Gastrocnemius medialis (tissue), 4 donors: ENCODE measurements around the gene TMEM14A. TPM values are rescaled to one million over a fixed set of nuclear protein-coding genes. Genes with fewer than 3 reads are reported as not detected.
A peak's percentile ranks its signal among the peaks of the same experiment; 100 is the strongest.

Experiments used
- ATAC-seq, 2 donors: fragments of 150-250 bp; one replicate each; pipeline ENCODE4 v1.9.1; 2016
- DNase-seq, 2 donors: peaks; one replicate each; pipeline ENCODE4 v3.0.0-alpha.2; 2019
- H3K27ac ChIP-seq, 4 donors: fragments of 200-600 bp; sonication (generic); 1 replicate in 1 of 4; 2 replicates in 3 of 4; pipeline ENCODE4 v1.5.1; 2016 to 2018; ENCODE audit warnings: mild to moderate bottlenecking in 2 of 4, moderate library complexity in 1 of 4
- H3K27me3 ChIP-seq, 3 donors: fragments of 200-600 bp; sonication (generic) in 2 of 3; 1 replicate in 1 of 3; 2 replicates in 2 of 3; pipeline versions ENCODE4 v1.5.1 to v1.6.0; 2016 to 2019; ENCODE audit warnings: mild to moderate bottlenecking in 1 of 3, moderate library complexity in 1 of 3
- H3K36me3 ChIP-seq, 2 donors: fragments of 200-600 bp; sonication (generic) in 1 of 2; one replicate each; pipeline ENCODE4 v1.5.1; 2017 to 2018
- H3K4me1 ChIP-seq, 2 donors: fragments of 200-600 bp; sonication (generic) in 1 of 2; one replicate each; pipeline ENCODE4 v1.5.1; 2016 to 2017; ENCODE audit warnings: mild to moderate bottlenecking in 2 of 2
- H3K4me3 ChIP-seq, 4 donors: fragments of 200-600 bp; sonication (generic) in 3 of 4; 1 replicate in 1 of 4; 2 replicates in 3 of 4; pipeline ENCODE4 v1.5.1; 2016 to 2019; ENCODE audit warnings: mild to moderate bottlenecking in 2 of 4
- H3K9me3 ChIP-seq, 3 donors: fragments of 200-600 bp; sonication (generic) in 2 of 3; 1 replicate in 1 of 3; 2 replicates in 2 of 3; pipeline ENCODE4 v1.5.1; 2016 to 2019
- POLR2A ChIP-seq, 2 donors: fragments of 450-650 bp; IDR thresholded peaks; one replicate each; pipeline ENCODE4 v1.6.1; 2017; ENCODE audit warnings: antibody characterized with exemption in 2 of 2, mild to moderate bottlenecking in 2 of 2, moderate library complexity in 2 of 2
- in situ Hi-C, 4 donors: fragments of 200-750 bp; cut with MboI; loops; one replicate each; pipeline versions ENCODE4 v1.15.0 to v1.8.0; 2017; ENCODE audit warnings: low sequenced_read_pairs in 4 of 4
- intact Hi-C: fragments of 100-400 bp; cut with DNase I; formaldehyde crosslinking; loops from one replicate; pipeline ENCODE4 v1.15.1; 2023; ENCODE audit warnings: low total_unique reads
- total RNA-seq, 4 donors: library from RNA; depleted of rRNA; stranded (reverse); fragments of >200 nt; gene quantifications; one replicate each; pipeline versions ENCODE4 v1.1.0 to v1.2.3, GENCODE V29; 2016
- TF ChIP-seq, protein P1 (sequence below), 5 experiments: fragments of 450-650 bp in 3 of 5; fragments of 200-600 bp in 2 of 5; sonication (generic) in 2 of 5; IDR thresholded peaks in 4 of 5; conservative IDR thresholded peaks in 1 of 5; 1 replicate in 4 of 5; 2 replicates in 1 of 5; pipeline ENCODE4 v1.5.1; 2016 to 2019; ENCODE audit warnings: antibody characterized with exemption in 5 of 5, mild to moderate bottlenecking in 3 of 5, moderate library complexity in 3 of 5

The TMEM14A gene
- total RNA-seq, 4 donors from 2014 or later: 0.75 to 1.8 (median 1.4) TPM; not detected in 1

DNA sequence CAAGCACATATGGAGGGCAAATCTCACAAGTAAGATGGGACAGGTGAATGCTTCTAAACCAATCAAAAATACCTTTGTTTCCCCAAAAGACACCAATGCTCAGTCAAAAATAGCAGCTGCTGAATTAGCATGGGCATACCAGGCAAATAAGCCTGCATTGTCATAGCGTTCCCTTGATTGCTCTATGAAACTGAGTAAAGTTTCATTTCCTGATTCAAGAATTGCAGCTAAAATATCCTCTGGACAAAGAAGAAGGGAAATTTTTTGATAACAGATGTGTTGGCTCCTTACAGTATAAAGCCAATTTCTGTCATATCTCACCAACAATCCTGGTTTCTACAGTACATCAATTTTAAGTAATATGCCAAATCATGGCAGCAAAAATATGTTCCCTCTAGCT lies 3.3 kb upstream of the TMEM14A start:
- intact Hi-C loops (no loop called here), in situ Hi-C loops (loop anchor here in 3 of 4 donors (5.0 to 25.0 kb wide), 3 partner anchors 63 to 380 kb away; partner anchors contain the start of gene MCM3 (in 3 of the 3))
- TF ChIP-seq, protein P1, sequence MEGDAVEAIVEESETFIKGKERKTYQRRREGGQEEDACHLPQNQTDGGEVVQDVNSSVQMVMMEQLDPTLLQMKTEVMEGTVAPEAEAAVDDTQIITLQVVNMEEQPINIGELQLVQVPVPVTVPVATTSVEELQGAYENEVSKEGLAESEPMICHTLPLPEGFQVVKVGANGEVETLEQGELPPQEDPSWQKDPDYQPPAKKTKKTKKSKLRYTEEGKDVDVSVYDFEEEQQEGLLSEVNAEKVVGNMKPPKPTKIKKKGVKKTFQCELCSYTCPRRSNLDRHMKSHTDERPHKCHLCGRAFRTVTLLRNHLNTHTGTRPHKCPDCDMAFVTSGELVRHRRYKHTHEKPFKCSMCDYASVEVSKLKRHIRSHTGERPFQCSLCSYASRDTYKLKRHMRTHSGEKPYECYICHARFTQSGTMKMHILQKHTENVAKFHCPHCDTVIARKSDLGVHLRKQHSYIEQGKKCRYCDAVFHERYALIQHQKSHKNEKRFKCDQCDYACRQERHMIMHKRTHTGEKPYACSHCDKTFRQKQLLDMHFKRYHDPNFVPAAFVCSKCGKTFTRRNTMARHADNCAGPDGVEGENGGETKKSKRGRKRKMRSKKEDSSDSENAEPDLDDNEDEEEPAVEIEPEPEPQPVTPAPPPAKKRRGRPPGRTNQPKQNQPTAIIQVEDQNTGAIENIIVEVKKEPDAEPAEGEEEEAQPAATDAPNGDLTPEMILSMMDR (IDR thresholded peaks at IDR 0.05 in 4 of 5, conservative IDR thresholded peaks at IDR 0.05 in 1 of 5): no peak
- TF ChIP-seq POLR2A (IDR thresholded peaks at IDR 0.05): no peak
- no peak for ATAC-seq
- Histone ChIP-seq H3K9me3 (no peaks in the 10 kb centered on the region), H3K36me3 (no peaks in the 10 kb centered on the region), H3K27ac (no peak overlapping the region), H3K4me1 (peaks cover 0 to 4% of the 10 kb centered on the region in 2 donors), H3K4me3 (no peak overlapping the region), H3K27me3 (no peaks in the 10 kb centered on the region)
- DNase-seq: no peak

GRCh38 chr6:52671676-52672075 lies 763 bp downstream of the TMEM14A start:
- Histone ChIP-seq H3K27ac (no peak overlapping the region), H3K9me3 (no peaks in the 10 kb centered on the region), H3K36me3 (no peaks in the 10 kb centered on the region), H3K27me3 (no peaks in the 10 kb centered on the region), H3K4me3 (peak overlapping the region; percentile 63 to 66 (median 64)), H3K4me1 (no peaks in the 10 kb centered on the region)
- TF ChIP-seq POLR2A (IDR thresholded peaks at IDR 0.05): no peak
- TF ChIP-seq, protein P1 (IDR thresholded peaks at IDR 0.05 in 4 of 5, conservative IDR thresholded peaks at IDR 0.05 in 1 of 5): no peak
- DNase-seq (no peak), ATAC-seq (no peak)
- intact Hi-C loops (no loop called here), in situ Hi-C loops (loop anchor here in 3 of 4 donors (25.0 kb wide), 1 partner anchor 384 kb away; the partner anchor contains the start of gene MCM3 (in 3 of the 3))

DNA sequence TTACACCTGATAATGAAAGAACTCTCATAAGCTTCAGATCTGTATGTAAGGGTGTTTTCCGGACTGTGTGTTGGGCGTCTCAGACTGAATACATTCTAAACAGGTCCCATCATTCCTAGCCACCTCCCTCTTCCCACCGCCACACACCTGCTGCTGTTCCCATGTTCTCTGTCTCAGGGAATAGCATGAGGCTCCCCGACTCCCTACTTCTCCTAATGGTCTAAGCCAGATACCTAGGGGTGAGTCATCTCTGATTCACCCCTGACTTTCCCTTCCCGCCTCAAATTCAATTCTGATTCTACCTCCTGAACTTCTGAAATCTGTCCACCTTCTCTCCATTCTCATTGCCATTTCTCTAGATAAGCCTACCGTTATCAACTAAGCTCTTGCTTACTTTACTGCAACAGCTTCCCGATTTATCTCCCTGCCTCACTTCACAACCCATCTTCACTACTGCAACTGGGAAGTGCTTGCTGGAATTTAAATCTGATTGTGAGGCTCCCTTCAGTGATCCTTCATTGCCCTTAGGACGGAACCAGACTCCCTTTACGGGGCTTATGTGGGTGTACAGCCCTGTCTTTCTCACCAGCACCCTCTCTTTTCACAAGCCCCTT lies 1.6 kb downstream of the TMEM14A start:
- H3K4me1 ChIP-seq: no peaks in the 10 kb centered on the region
- H3K9me3 ChIP-seq: no peaks in the 10 kb centered on the region
- H3K27ac ChIP-seq: no peak overlapping the region
- no peak for DNase-seq
- no peak overlapping the region for H3K4me3 ChIP-seq
- in situ Hi-C loops (loop anchor here in 3 of 4 donors (25.0 kb wide), 1 partner anchor 385 kb away; the partner anchor contains the start of gene MCM3 (in 3 of the 3)), intact Hi-C loops (no loop called here)
- no peak for TF ChIP-seq POLR2A (IDR thresholded peaks at IDR 0.05)
- TF ChIP-seq, protein P1 (IDR thresholded peaks at IDR 0.05 in 4 of 5, conservative IDR thresholded peaks at IDR 0.05 in 1 of 5): no peak
- no peaks in the 10 kb centered on the region for H3K36me3 ChIP-seq
- ATAC-seq: no peak
- H3K27me3 ChIP-seq: no peaks in the 10 kb centered on the region

DNA sequence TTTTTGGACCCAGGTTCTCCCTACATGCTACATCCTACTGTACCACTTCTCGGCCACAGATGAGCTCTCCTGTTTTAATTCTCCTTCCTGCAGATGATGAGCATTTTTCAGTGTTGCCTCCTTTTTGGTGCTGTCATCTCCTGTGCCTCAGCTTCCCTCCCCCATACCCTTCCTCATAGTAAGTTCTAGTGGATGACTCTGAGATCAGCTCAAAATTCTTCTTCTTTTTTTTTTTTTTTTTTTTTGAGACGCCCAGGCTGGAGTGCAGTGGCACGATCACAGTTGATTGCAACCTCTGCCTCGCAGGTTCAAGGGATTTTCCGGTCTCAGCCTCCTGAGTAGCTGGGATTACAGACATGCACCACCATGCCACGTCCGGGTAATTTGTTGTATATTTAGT lies 3.8 kb downstream of the TMEM14A start:
- Histone ChIP-seq H3K9me3 (no peaks in the 10 kb centered on the region), H3K27ac (no peak overlapping the region), H3K4me3 (no peak overlapping the region), H3K27me3 (no peaks in the 10 kb centered on the region), H3K36me3 (no peaks in the 10 kb centered on the region), H3K4me1 (no peaks in the 10 kb centered on the region)
- TF ChIP-seq, protein P1 (IDR thresholded peaks at IDR 0.05 in 4 of 5, conservative IDR thresholded peaks at IDR 0.05 in 1 of 5): no peak
- TF ChIP-seq POLR2A (IDR thresholded peaks at IDR 0.05): no peak
- no peak for DNase-seq
- intact Hi-C loops (no loop called here), in situ Hi-C loops (loop anchor here in 3 of 4 donors (25.0 kb wide), 1 partner anchor 387 kb away; the partner anchor contains the start of gene MCM3 (in 3 of the 3))
- no peak for ATAC-seq
